GF-D8 (cell line): Measurements from ENCODE around the gene TRPM5.

ENCODE experiments used
- DNase-seq: peaks from one replicate; lab custom pipeline; 2025; lab: John Stamatoyannopoulos, UW

Gene TRPM5

DNA sequence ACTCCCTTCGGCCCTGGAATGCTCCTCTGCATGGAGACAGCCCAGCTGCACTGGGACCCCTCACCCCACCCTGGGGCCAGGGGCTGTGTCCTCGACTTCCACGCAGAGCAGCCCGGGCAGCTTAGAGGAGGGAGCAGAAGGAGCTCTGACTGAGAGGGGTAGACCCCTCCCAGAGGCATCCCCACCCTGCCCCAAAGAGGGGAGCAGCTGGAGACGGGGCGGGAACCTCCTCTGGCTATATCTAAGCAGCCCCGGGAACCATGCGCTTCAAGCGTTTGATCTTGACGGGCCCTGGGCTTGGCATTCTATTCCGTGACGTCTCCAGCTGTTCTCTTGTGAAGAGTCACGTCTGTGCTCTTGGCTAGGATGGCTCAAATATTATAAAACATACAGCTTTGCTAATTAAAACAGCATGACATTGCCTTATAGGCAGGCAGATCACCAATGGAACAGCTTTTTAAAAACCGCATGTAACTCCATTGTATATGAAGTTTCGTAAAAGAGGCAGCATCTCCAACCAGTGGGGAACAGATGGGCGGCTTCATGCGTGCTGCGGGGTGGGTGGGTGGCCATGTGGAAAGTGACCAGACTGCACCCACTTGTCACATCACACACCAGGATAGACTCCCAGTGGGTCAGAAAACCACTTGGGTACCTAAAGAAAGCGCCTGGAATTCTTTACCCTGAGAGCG is 8.2 kb upstream of the TRPM5 start:
- no peak for DNase-seq

DNA sequence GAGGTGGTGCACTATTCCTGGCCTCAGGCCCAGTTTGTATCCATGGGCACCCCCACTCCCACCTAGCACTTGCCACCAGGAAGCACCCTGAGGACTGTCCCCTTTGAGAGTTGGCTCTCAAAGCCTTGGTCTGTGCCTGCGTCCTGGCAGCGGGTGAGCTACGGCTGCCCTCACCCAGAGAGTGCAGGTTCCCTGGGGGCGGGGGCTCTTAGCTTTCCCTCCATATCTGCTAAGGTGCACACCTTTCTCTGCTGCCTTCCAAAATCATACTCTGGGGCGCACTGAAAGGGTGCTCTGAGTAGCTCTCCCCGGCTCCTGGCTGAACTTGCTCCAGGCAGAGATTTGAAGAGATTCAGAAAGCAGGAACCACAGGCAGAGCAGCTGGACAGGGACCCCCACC is 7.6 kb upstream of the TRPM5 start:
- no peak for DNase-seq

DNA sequence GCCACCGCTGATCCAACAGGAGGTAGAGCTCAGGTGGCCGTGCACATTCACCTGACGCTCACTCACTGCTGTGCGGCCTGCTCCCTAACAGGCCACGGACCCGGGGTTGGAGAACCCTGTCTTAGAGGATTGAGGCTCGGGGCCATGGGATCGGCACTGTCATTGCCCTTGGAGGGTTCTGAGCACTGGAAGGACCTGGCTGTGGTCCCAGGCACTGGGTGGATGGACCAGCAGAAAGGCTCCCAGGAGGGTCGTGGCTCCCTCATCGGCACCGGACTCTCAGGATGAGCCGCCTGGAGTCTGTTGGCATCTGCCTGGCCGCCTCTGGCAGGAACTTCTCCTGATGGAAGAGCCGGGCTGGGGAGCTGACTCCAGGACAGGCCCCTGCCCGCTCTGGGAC is 7.0 kb upstream of the TRPM5 start:
- DNase-seq: no peak

DNA sequence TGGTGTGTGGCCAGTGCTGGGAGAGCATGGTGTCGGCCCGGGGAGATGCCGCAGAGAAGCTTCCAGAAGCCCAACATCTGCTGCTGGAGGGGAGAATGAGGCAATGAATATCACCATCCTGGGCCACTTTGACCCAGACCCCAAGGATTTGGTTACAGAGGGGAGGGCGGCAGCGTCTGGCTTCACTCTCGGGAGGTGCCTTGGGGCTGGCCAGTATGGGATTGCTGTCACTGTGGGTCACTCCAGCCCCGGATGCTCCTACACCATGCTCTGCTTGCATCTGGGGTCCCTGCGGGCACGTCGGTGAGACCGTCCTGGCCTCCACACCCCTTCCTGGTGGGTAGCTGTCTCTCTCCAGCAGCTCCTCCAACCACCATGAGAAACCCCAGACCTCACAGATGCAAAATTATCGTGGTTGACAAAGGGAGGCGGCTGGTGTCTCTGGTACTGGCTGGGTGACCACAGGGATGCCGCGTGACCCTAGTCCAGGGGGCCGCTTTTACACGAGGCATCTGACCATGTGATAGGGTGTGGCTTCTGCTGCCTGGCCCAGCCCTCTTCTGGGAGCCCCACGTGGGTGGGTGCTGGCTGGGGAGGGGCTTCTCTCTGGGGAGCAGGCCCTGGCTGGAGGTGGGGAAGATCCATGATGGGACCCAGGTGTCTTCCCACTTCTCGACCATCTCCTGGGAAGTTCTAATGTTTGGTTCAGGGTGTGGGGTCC is 6.2 kb upstream of the TRPM5 start:
- DNase-seq: no peak

DNA sequence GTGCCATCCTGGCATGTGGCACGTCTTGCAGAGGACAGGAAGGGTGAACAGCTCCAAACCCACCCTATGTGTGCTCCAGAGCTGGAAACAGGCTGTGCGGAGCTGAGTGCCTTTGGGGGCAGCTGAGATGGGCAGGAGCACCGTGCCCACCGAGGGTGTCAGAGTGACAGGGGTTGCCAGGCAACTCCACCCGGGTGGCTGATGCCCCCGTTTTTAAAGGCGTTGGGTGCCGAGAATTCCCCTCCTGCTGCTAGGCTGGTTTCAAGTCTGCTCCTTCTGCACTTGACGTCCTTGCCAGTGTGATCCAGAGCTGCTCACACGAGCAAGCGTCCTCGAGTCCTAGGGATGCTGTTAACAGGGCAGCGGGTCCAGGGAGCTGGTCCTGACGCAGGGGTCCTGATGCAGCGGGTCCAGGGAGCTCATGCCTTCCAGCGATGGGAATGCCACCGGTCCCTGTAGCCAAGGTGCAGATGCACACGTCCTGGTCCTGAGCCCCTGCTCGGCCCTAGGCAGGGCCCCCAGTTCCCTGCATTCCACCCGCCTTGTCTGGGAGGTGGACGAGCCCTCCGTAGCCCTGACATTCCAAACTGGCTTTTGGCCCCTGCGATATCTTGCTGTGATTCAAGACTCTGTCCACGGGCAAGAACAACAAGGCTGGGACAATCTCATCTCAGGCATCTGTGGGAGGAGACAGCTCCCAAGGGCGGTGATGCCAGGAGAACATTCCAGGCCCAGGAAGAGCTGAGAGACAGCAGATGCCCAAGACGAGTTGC is 5.4 kb upstream of the TRPM5 start:
- DNase-seq: no peak

DNA sequence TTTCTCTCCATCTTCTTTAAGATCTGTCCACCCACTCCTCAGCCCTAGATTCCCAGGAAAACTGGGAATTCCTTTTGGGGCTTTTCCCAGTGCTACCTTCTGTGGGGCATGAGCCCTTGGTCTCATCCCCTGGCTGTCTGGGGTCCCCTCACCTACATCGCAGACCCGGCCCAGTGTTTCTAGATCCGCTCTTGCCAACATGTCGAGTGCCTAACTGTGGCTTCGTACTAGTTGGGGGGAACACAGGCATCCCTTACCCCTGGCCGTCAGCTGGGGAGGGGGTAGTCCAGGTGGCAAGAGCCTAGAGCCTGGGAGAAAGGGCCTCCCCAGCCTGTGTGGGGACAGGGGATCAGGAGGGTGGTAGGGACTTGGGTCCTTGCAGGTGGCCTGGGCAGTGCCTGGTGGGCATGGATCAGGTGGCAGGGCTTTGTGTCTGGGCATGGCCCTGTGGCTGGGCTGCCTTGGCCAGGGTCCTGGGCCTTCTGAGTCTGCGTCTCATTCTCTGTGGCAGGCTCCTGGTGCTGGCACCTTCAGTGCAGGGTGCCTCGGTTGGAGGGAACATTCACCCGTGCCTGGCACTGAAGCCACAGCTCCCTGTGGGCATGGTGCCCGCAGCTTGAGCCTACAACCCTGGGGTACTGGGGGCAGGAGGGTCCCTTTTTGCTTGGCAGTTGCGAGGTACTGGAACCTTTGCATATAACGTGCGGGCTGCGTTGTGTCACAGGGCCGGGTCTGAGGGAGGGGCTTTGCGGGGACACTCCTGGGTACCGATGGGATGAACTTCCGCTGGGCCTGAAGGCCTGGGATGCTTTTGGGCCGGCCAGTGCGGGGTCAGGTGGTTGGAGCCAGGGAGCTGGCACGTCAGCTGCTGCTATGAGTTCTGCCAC is 4.6 kb upstream of the TRPM5 start:
- no peak for DNase-seq

DNA sequence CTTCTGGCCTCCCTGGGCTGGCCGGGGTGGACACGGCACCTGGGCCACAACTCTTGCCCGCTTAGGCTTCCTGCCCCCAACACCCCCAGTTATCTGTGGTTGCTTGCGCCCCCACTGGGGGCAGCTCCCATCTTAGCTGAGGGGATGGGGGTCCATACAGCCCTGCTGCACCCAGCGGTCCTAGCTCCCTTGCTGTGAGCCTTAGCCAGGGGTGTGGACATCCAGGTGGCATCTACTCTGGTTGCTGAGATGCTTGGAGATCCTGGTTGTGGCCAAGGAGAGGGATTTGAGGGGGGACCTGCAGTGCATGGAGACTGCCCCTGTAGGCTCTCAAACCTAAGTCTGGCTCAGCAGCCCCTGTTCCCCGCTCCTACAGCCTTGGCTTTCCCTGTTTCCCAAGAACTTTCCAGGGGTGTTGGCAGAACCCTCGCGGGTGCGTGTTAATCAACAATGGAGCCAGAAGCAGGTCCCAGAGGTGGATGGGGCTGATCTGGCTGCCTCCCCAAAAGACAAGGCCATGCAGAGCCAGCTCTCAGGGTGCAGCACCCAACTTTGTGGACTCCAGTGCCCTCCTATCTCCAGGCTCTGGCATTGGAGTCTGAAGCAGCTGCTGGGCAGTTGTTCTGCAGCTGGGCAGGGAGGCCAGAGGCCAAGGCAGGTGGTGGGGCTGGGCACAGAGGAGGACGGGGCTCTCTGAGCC is 3.8 kb upstream of the TRPM5 start:
- DNase-seq: no peak

DNA sequence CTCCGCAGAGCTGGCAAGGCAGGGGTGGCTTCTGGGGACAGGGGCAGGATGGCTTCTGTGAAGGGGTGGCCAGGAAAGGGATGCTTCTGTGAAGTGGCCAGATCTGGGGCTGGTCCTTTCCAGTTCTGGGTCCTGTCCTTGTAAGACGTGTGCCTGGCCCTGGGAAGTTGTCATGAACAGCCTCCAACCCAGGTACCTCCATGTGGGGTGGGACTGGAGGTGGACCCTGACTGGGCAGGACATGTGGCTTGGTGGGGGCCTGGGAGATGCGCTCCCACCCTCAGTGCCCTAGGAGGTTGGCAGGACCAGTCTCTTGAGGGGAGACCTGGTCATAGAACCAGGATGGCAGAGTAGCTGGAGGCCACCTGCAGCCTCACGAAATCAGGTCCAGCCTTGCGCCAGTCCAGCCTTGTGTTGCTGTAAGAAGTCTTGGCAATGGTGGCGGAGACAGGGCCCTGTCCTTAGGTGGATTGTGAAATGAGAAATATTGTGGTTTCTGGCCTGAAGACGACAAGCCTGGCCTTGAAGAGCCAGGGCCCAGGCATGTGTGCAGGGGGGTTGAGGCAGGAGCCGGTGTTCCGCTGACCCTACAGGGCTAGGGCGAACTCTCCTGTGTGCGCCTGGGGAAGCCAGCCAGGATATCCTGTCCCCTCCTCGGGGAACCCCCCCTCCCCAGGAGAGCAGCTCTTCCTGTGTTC is 3.1 kb upstream of the TRPM5 start:
- DNase-seq: no peak

DNA sequence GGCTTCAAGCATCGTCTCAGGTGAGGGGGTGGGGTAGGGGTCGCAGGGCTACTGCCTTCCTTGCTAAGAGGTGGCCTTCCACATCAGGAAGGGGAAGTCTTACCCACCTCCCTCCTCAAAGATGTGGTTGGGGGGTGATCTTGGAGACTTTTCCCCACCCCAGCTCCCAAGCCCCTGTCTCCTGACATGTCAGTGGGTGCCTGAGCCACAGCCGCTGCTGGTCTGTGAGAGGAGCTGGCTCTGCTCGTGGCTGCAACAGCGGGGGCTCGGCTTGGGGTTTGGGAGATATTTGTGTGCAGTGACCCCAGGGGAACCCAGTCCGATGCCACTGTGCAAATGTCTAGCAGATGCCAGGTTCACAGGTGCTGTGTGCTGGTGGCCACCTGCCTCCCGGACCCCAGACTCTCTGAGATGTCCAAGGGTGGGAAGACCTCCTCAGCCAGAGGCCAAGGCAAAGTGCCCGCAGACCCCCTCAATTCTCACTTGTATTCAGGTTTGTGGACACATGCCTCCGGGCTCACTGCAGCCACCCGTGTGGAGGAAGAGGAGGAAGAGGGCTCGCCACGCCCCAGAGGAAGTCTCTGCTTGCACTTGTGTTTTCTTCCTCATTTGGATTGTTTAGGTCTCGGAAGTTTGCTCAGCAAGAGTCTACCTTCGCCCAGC is 2.4 kb upstream of the TRPM5 start:
- DNase-seq: no peak

DNA sequence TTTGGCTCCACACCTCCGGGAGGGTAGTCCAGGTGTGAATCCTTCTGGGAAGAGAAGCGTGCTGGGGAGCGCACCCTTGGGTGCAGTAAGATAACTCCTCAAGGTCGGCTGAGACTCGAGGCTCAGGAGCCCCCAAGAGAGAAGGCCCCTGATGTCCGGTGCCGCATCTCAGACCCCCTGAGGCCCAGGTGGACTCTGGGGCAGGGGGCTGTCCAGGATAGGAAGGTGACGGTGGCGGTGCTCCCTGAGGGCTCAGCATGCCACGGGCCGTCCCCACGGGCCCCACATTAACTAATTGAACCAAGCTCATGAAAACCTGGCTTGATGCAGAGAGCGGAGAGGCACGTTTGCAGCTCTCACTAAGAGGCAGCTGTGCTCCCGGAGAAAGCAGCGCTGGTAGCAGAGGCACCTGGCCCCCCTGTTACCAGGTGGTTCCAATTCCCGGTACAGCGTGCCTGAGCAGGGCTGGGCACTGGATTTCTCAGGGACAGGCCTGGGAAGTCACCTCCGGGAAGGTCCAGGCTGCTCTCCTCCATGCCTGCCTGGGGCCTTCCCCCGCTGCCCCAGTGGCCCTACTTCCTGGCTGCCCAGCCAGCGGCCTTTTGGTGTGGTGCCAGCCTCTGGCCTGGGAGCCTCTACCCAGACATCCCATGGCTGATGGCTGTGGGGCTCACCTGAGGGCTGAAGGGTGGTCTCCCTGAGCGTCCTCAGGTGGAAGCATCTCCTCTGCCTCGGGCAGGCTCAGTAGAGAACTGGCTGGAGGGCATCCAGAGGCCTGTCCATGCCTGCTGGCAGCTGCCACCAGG is 1.6 kb upstream of the TRPM5 start:
- no peak for DNase-seq

DNA sequence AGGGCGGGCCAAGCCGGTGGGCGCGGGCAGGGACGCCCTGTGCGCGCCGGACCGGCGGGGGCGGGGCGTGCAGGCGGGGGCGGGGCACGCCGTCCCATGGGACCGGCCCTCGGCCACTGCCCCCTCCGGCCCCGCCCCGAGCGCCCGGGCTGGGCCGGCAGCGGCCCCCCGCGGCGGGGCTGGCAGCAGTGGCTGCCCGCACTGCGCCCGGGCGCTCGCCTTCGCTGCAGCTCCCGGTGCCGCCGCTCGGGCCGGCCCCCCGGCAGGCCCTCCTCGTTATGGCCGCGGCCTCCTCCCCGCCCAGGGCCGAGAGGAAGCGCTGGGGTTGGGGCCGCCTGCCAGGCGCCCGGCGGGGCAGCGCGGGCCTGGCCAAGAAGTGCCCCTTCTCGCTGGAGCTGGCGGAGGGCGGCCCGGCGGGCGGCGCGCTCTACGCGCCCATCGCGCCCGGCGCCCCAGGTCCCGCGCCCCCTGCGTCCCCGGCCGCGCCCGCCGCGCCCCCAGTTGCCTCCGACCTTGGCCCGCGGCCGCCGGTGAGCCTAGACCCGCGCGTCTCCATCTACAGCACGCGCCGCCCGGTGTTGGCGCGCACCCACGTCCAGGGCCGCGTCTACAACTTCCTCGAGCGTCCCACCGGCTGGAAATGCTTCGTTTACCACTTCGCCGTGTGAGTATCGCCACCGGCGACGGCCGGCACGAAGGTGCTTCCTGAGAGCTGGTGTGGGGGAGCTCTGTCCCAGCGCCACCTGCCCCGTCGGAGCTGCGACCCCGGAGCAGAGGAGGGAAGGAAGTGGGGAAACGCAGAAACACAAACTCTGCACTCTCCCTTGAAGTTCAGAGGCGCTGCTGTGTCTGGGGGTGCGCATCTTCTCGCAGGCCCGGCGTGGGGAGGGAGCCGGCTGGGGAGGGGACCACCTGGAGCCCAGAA is 769 bp upstream of the TRPM5 start, which contains the start of gene KCNQ1:
TSS of gene KCNQ1 (plus strand) at position 188 of the 925 bp plus-strand sequence. CDS start at position 279, 91 bp downstream.
- DNase-seq: no peak

DNA sequence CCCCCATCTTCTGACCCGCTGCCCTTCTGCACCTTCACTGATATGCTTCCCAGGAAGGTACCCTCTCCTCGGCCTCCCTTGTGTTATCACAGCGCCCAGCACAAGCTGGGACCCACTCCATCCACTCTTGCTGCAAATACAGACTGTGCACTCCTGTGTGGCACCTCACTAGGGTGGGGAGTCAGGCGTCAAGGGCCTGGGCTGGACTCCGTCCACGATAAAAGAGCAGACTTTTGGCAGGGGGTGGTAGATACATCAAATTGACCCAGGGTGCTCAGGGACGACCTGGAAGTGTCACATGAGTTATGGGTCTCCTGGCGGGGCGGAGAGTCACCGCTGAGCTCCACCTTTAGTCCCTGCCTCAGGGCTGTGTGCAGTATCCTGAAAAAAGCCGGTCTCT is 908 bp downstream of the TRPM5 start:
- DNase-seq: no peak

DNA sequence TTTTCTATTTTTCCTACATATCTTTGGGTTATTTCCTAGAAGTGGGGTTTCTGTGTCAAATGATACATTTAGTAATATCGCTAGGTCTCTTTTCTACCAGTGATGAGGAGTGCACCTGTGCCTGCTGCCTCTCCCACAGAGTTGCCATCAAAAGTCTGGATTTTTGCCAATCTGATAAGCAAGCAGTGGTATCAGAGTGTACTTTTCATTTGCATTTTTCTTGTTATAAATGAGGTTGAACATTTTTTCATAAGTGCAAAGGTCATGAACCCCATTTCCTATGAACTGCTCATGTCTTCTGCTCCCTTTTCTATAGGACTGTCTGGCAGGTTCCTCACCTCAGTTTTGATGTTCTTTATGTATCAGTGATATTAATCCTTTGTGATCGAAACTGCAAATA is 1.7 kb downstream of the TRPM5 start:
- no peak for DNase-seq

DNA sequence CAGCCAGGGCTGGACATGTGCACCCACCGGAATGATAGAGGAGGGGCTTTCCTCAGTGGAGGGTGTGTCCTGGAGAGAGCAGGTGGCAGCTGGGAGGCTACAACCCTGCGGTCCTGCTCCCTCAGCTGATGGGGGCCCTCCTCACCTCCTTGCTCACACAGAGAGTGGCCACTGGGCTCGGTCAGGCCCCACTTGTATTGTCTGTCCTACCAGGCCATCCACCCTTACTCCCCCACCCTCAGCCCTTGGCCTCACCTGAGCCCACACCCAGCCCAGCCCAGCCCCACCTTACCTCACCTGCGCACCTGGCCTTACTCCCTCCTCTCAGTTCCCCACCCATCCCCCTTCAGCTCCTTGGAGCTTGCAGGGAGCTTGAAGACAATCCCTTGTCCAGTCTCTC is 3.1 kb downstream of the TRPM5 start:
- DNase-seq: no peak

DNA sequence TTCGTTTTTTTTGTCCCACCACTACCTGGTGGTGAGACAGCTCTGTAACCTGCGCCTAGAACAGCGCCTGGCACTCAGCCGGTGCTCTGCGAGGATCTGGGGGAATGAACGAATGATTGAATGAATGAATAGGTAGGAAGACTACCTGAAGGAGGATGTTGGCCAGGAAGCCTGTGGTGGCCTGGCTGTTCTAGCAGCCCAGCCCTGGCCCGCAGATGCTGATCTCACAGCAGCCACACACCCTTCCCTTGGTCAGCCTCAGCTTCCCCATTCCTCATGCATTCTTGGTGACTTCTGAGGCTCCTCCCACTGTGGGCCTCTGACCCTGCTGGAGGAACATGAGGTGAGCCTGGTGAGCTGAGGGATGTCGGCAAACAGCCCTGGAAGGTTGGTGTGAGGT is 3.7 kb downstream of the TRPM5 start:
- DNase-seq: no peak

DNA sequence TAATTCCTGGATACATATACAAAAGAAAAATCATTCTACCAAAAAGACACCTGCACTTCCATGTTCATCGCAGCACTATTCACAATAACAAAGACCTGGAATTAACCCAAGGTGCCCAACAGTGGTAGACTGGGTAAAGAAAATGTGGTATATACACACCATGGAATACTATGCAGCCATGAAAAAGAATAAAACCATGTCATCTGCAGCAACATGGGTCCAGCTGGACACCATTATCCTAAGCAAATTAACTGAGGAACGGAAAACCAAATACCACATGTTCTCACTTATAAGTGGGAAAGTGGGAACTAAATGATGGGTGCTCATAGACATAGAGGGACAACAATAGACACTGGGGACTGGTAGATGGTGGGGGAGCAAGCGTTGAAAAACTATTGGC is 4.5 kb downstream of the TRPM5 start:
- no peak for DNase-seq

DNA sequence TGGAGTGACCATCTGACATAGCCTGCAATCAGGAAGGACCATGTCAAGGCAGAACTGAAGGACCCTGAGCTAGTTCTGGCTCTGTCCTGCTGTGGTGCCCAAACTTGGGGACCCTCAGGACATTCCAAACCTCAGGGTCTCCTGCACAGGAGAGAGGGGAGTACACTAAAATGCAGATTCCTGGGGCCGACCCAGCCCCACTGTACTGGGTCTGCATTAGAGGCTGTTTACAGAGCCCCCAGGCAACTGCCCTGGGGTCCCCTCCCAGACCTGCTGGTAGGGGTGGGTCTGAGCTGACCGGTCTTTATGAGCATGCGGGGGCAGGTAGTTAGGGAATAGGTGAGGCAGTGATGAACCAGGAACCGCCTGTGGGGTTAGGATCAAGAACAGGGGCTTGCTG is 6.8 kb downstream of the TRPM5 start:
- no peak for DNase-seq

DNA sequence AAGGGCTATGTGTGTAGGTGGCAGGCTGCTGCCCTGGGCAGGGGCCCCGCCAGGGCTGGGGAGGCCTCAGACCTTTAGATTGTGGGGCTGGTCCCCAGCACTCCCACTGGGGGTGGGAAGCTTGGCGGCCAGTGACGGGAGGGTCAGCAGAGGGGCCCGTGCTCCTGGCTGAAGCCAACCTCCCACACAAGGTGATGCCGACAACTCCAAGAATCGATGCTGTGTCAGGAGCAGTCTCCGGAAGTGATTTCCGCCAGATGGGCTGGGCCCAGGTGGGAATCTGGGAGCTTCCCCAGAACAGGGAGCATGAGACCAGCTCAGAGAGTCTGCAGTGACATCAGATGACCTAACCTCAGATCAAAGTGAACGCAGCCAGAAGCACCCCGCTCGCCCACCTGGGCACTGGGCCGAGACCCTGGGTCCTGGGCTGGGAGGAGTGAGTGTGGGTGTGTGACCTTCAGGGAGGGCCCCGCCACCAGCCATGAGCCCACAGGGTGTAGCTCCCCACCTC is 7.7 kb downstream of the TRPM5 start:
- no peak for DNase-seq
